Kidney (tissue), 14 donors: ENCODE measurements around the gene ICAM3. TPM values are rescaled to one million over a fixed set of nuclear protein-coding genes. Genes with fewer than 3 reads are reported as not detected.

Experiments
- DNase-seq, 5 donors: peaks; one replicate each; pipeline ENCODE4 v3.0.0-alpha.2; 2013 to 2020
- FAIRE-seq: peaks from 2 replicates; lab custom pipeline; 2012; peaks lifted over from hg19 to GRCh38; lab: Jason Lieb, UNC
- H3K27ac ChIP-seq, 2 donors: one replicate each; pipeline ENCODE4 v1.7.0; 2013; ENCODE audit warnings: low read depth in 2 of 2, low read length in 2 of 2, inconsistent platforms in 1 of 2
- H3K27me3 ChIP-seq: one replicate; pipeline ENCODE4 v1.7.1; 2013; ENCODE audit warnings: low read length, inconsistent platforms; ENCODE audit not compliant: control insufficient read depth, insufficient read depth
- H3K36me3 ChIP-seq, 3 donors: one replicate each; pipeline versions ENCODE4 v1.7.0 to v1.7.1; 2013; ENCODE audit warnings: low read length in 3 of 3, control low read depth in 1 of 3, inconsistent platforms in 1 of 3; ENCODE audit not compliant: insufficient read depth in 3 of 3, control insufficient read depth in 2 of 3
- H3K4me1 ChIP-seq, 3 donors: one replicate each; pipeline versions ENCODE4 v1.7.0 to v1.7.1; 2013; ENCODE audit warnings: low read length in 3 of 3, inconsistent platforms in 1 of 3, low read depth in 1 of 3; ENCODE audit not compliant: control insufficient read depth in 2 of 3, insufficient read depth in 2 of 3
- H3K4me3 ChIP-seq, 3 donors: one replicate each; pipeline versions ENCODE4 v1.7.0 to v1.8.1; 2013; ENCODE audit warnings: low read length in 3 of 3, control low read depth in 1 of 3, inconsistent platforms in 1 of 3
- H3K9ac ChIP-seq, 3 donors: one replicate each; pipeline versions ENCODE4 v1.7.0 to v1.7.1; 2013; ENCODE audit warnings: low read length in 3 of 3, control low read depth in 1 of 3, inconsistent platforms in 1 of 3
- H3K9me3 ChIP-seq, 3 donors: one replicate each; pipeline versions ENCODE4 v1.7.0 to v1.7.1; 2013; ENCODE audit warnings: low read length in 3 of 3, control low read depth in 1 of 3, inconsistent platforms in 1 of 3; ENCODE audit not compliant: control insufficient read depth in 2 of 3, insufficient read depth in 1 of 3
- intact Hi-C: fragments of 100-400 bp; cut with DNase I; formaldehyde crosslinking; loops from one replicate; pipeline ENCODE4 v1.11.1; 2022
- polyA plus RNA-seq: library from polyadenylated mRNA; stranded (reverse); fragments of 350-450 nt; fragmentation: Illumina TruSeq; extraction: RNeasy Lipid Tissue Mini Kit (QIAGEN cat#74804); gene quantifications from one replicate; pipeline ENCODE4 v1.2.3, GENCODE V29; 2014; ENCODE audit warnings: low read depth, low replicate concordance; ENCODE audit not compliant: insufficient read depth
- total RNA-seq: library from RNA; stranded (reverse); fragmentation: NEBNext Ultra II Directional; extraction: Animal tissue kit (Norgen Biotek cat#: 25700); gene quantifications from one replicate; pipeline ENCODE4 v1.2.1, GENCODE V29; 2021
- TF ChIP-seq, protein P1 (sequence below): IDR thresholded peaks from 3 replicates; pipeline ENCODE4 v1.5.1; 2012; ENCODE audit warnings: mild to moderate bottlenecking, moderate library complexity, borderline replicate concordance; ENCODE audit not compliant: insufficient read depth; ENCODE audit errors: extremely low read depth
- donor health status: control.
- donor health status: control.
- donor health status: control.
- donor health status: control.
- donor health status: control.
- donor health status: DM: yes; HTN: yes; CAD: no.
- donor health status: Normal renal cell carcinoma (clear cell type).

Gene ICAM3
- total and polyA plus RNA-seq, 2 donors from 2014 or later: 17.4 to 21.8 TPM

DNA sequence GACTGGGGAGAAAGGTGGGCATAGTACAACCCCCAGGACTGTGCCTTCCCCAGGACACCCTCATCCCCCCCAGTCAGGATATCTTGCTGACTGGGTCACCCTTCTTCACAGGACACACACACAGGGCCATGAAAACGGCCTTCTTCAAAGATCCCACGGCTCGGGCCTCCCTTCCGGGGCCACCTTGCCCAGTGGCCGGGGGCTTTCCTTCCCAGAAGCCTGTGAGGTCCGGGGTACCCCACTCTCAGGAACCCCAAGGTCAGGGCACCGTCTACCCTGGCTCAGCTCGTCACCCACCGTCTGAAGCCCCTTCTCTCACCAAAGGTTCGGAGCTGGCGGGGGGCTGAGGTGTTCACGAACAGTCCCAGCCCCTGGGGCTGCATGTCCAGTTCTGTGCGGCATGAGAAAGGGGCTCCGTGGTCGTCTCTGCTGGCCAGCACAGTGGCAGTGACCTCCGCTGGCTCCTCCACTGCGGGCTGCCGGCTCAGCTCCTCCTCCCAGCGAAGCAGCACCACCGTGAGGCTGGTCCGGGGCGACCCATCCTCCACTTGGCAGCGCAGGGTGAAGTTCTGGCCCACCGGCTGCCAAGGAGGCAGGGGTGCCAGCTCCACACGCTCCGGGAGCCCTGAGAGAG lies 4.0 kb downstream of the ICAM3 start:
- no peak overlapping the region for H3K9ac ChIP-seq
- H3K4me1 ChIP-seq: peaks cover 0 to 21% (median 6%) of the 10 kb centered on the region in 3 donors
- H3K9me3 ChIP-seq: no peaks in the 10 kb centered on the region
- peak overlapping the region in 1 of 3 donors; percentile 98 for H3K4me3 ChIP-seq
- TF ChIP-seq, protein P1, sequence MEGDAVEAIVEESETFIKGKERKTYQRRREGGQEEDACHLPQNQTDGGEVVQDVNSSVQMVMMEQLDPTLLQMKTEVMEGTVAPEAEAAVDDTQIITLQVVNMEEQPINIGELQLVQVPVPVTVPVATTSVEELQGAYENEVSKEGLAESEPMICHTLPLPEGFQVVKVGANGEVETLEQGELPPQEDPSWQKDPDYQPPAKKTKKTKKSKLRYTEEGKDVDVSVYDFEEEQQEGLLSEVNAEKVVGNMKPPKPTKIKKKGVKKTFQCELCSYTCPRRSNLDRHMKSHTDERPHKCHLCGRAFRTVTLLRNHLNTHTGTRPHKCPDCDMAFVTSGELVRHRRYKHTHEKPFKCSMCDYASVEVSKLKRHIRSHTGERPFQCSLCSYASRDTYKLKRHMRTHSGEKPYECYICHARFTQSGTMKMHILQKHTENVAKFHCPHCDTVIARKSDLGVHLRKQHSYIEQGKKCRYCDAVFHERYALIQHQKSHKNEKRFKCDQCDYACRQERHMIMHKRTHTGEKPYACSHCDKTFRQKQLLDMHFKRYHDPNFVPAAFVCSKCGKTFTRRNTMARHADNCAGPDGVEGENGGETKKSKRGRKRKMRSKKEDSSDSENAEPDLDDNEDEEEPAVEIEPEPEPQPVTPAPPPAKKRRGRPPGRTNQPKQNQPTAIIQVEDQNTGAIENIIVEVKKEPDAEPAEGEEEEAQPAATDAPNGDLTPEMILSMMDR: no peak
- H3K27ac ChIP-seq: no peak overlapping the region
- intact Hi-C loops: no loop called here
- DNase-seq (peak in 1 of 5 donors; percentile 65), FAIRE-seq (no peak)
- H3K36me3 ChIP-seq: peaks cover 0 to under 1% (median 0%) of the 10 kb centered on the region in 3 donors
- no peaks in the 10 kb centered on the region for H3K27me3 ChIP-seq

- H3K4me3 ChIP-seq: peak overlapping the region; percentile 71 to 98 (median 95)
- peak; percentile 93 to 98 (median 95) for DNase-seq
- H3K4me1 ChIP-seq: peaks cover 0 to 21% (median 6%) of the 10 kb centered on the region in 3 donors
- H3K9ac ChIP-seq: peak overlapping the region; percentile 37 to 80 (median 72)
- H3K9me3 ChIP-seq: no peaks in the 10 kb centered on the region
- H3K27me3 ChIP-seq: no peaks in the 10 kb centered on the region
- peak; percentile 74 for FAIRE-seq
- peaks cover 0 to 6% (median 4%) of the 10 kb centered on the region in 3 donors for H3K36me3 ChIP-seq
- TF ChIP-seq, protein P1: peak; percentile 18
- intact Hi-C loops: no loop called here
- H3K27ac ChIP-seq: peak overlapping the region; percentile 74 to 85
These were observed 4.7 kb downstream of the ICAM3 start for GRCh38 chr19:10334588-10335351.

DNA sequence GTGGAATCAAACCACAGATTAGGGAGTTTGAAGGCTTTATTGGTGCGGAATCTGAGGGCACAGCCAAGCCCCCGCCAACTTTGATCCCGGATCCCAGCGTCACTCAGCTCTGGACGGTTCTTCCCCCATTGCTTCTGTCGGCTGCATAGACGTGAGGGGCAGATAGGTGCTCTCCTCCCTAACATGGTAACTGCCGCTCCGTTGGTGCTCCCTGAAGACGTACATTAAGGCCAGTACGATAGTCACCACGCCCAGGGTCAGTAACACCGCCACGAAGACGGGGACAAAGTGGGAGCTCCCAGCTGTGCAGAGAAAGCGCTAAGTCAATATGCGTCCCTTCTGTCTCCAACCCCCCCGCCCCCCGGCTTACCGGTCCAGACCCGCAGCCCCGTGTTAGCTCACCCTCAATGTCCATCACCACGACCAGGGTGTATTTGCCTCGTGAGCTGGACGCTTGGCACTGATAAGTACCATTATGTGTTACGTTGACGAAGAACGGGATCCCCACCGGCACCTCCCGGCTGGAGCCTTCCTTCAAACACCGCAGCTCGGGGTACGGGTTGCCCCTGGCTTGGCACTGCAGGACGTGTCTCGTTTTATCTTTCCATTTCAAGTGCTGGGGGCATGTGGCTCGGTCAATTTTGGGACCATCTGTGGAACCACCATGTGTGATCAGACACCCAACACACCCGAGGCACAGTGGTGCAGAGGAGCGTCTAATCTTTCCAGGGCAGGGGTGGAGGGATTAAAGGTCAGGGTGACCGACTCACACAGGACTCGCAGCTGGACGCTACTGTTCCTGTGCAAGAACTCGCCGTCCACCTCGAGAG lies 5.5 kb downstream of the ICAM3 start:
- peak overlapping the region; percentile 85 to 86 for H3K27ac ChIP-seq
- DNase-seq: peak in 2 of 5 donors; percentile 9 to 19
- FAIRE-seq: no peak
- peak overlapping the region; percentile 65 to 80 (median 72) for H3K9ac ChIP-seq
- H3K9me3 ChIP-seq: no peaks in the 10 kb centered on the region
- intact Hi-C loops: no loop called here
- TF ChIP-seq, protein P1: no peak
- peak overlapping the region; percentile 71 to 98 (median 95) for H3K4me3 ChIP-seq
- no peaks in the 10 kb centered on the region for H3K27me3 ChIP-seq
- peaks cover 0 to 6% (median 4%) of the 10 kb centered on the region in 3 donors for H3K36me3 ChIP-seq
- H3K4me1 ChIP-seq: peaks cover 0 to 21% (median 6%) of the 10 kb centered on the region in 3 donors
